ENCODE data around the gene ATP1B3. TPM values are rescaled to one million over a fixed set of nuclear protein-coding genes. Genes with fewer than 3 reads are reported as not detected.
A peak's percentile ranks its signal among the peaks of the same experiment; 100 is the strongest.
"Not testable (repeated sequence)": the region's sequence is repeated elsewhere in the genome, so short reads cannot be mapped to it uniquely, and the experiment has no call there.

Gene ATP1B3
- polyA plus RNA-seq, 1 experiment, result 59.7 TPM

- no peak for TF ChIP-seq CTCF (IDR thresholded peaks at IDR 0.05; ENCODE audit: insufficient read depth, low read depth, low read length)
- POLR2A ChIA-PET, result no interaction called here
- no peak for DNase-seq (ENCODE audit: low read depth)
- Histone ChIP-seq H3K36me3 (ENCODE audit: control insufficient read depth, insufficient read depth, low read length) (no peaks in the 10 kb centered on the region), H3K4me3 (ENCODE audit: low read depth, low read length) (peak overlapping the region; percentile 62), H3K27me3 (ENCODE audit: control insufficient read depth, insufficient read depth, low read length) (no peaks in the 10 kb centered on the region)
- CTCF ChIA-PET, result interaction anchor here (0.7 to 1.8 kb wide), 2 partner anchors 35 to 140 kb away, joined by 4 read pairs; partner anchors contain the start of gene RNF7
Measured at GRCh38 chr3:141877911-141878310, 1.5 kb downstream of the ATP1B3 start.

- no peak for TF ChIP-seq CTCF (IDR thresholded peaks at IDR 0.05; ENCODE audit: insufficient read depth, low read depth, low read length)
- Histone ChIP-seq H3K4me3 (ENCODE audit: low read depth, low read length) (peak overlapping the region; percentile 62), H3K36me3 (ENCODE audit: control insufficient read depth, insufficient read depth, low read length) (no peaks in the 10 kb centered on the region), H3K27me3 (ENCODE audit: control insufficient read depth, insufficient read depth, low read length) (no peaks in the 10 kb centered on the region)
- ChIA-PET POLR2A (interaction anchor here (0.5 kb wide), 1 partner anchor 61 kb away, joined by 3 read pairs; no protein-coding TSS in a partner anchor), CTCF (interaction anchor here (0.7 kb wide), 1 partner anchor 140 kb away, joined by 4 read pairs; the partner anchor contains the start of gene RNF7)
- DNase-seq (ENCODE audit: low read depth), result no peak
Measured at GRCh38 chr3:141878326-141878725, 1.9 kb downstream of the ATP1B3 start.

GRCh38 chr3:141878817-141879216, 2.4 kb downstream of the ATP1B3 start:
- DNase-seq (ENCODE audit: low read depth), result no peak
- POLR2A ChIA-PET, result interaction anchor here (0.5 kb wide), 1 partner anchor 61 kb away, joined by 3 read pairs; no protein-coding TSS in a partner anchor
- Histone ChIP-seq H3K36me3 (ENCODE audit: control insufficient read depth, insufficient read depth, low read length) (no peaks in the 10 kb centered on the region), H3K27me3 (ENCODE audit: control insufficient read depth, insufficient read depth, low read length) (no peaks in the 10 kb centered on the region), H3K4me3 (ENCODE audit: low read depth, low read length) (no peak overlapping the region)
- TF ChIP-seq CTCF (IDR thresholded peaks at IDR 0.05; ENCODE audit: insufficient read depth, low read depth, low read length), result no peak
- CTCF ChIA-PET, result interaction anchor here (0.7 kb wide), 1 partner anchor 141 kb away, joined by 4 read pairs; the partner anchor contains the start of gene RNF7

- ChIA-PET CTCF (no interaction called here), POLR2A (no interaction called here)
Measured at GRCh38 chr3:141881702-141882101, 5.3 kb downstream of the ATP1B3 start.

GRCh38 chr3:141887051-141887450, 10.6 kb downstream of the ATP1B3 start:
- no peak for DNase-seq (ENCODE audit: low read depth)
- TF ChIP-seq CTCF (IDR thresholded peaks at IDR 0.05; ENCODE audit: insufficient read depth, low read depth, low read length), result no peak
- CTCF ChIA-PET, result interaction anchor here (2.8 kb wide), 1 partner anchor 11 kb away, joined by 13 read pairs; the partner anchor contains the start of gene ATP1B3
- H3K36me3 ChIP-seq (ENCODE audit: control insufficient read depth, insufficient read depth, low read length), result no peaks in the 10 kb centered on the region
- H3K27me3 ChIP-seq (ENCODE audit: control insufficient read depth, insufficient read depth, low read length), result no peaks in the 10 kb centered on the region
- no peak overlapping the region for H3K4me3 ChIP-seq (ENCODE audit: low read depth, low read length)
- POLR2A ChIA-PET, result interaction anchor here (0.5 kb wide), 1 partner anchor 10 kb away, joined by 10 read pairs; no protein-coding TSS in a partner anchor

More at GRCh38 chr3:141881702-141882101, 5.3 kb downstream of the ATP1B3 start:
- Histone ChIP-seq H3K36me3 (ENCODE audit: control insufficient read depth, insufficient read depth, low read length) (no peaks in the 10 kb centered on the region), H3K27me3 (ENCODE audit: control insufficient read depth, insufficient read depth, low read length) (no peaks in the 10 kb centered on the region), H3K4me3 (ENCODE audit: low read depth, low read length) (no peak overlapping the region)
- DNase-seq (ENCODE audit: low read depth), result no peak
- TF ChIP-seq CTCF (IDR thresholded peaks at IDR 0.05; ENCODE audit: insufficient read depth, low read depth, low read length), result no peak

- H3K4me3 ChIP-seq (ENCODE audit: low read depth, low read length); CTCF ChIA-PET; H3K27me3 ChIP-seq (ENCODE audit: control insufficient read depth, insufficient read depth, low read length); DNase-seq (ENCODE audit: low read depth); POLR2A ChIA-PET; H3K36me3 ChIP-seq (ENCODE audit: control insufficient read depth, insufficient read depth, low read length): not testable (repeated sequence)
Measured at GRCh38 chr3:141888548-141888947, 12.1 kb downstream of the ATP1B3 start.
